Liver (tissue), 9 donors: ENCODE data around the gene HACD4. TPM values are rescaled to one million over a fixed set of nuclear protein-coding genes. Genes with fewer than 3 reads are reported as not detected.

Experiments
- DNase-seq: peaks from one replicate; pipeline ENCODE4 v3.0.0-alpha.2; 2017; ENCODE audit warnings: low spot score
- H3K27ac ChIP-seq, 2 donors: one replicate each; pipeline ENCODE4 v1.7.0; 2013; ENCODE audit warnings: inconsistent platforms in 2 of 2, low read length in 2 of 2, control low read depth in 1 of 2, low read depth in 1 of 2, mild to moderate bottlenecking in 1 of 2
- H3K27me3 ChIP-seq, 4 donors: one replicate each; pipeline versions ENCODE4 v1.6.1 to v1.7.0; 2013; ENCODE audit warnings: low read length in 3 of 4, inconsistent platforms in 1 of 4, mild to moderate bottlenecking in 1 of 4, moderate library complexity in 1 of 4; ENCODE audit not compliant: control insufficient read depth in 4 of 4, insufficient read depth in 4 of 4
- H3K36me3 ChIP-seq, 4 donors: one replicate each; pipeline versions ENCODE4 v1.6.1 to v1.7.0; 2013; ENCODE audit warnings: low read length in 3 of 4, mild to moderate bottlenecking in 3 of 4, low read depth in 1 of 4, moderate library complexity in 1 of 4; ENCODE audit not compliant: control insufficient read depth in 4 of 4, insufficient read depth in 3 of 4
- H3K4me1 ChIP-seq, 4 donors: one replicate each; pipeline versions ENCODE4 v1.6.1 to v1.7.0; 2013; ENCODE audit warnings: low read length in 3 of 4, mild to moderate bottlenecking in 3 of 4, moderate library complexity in 1 of 4; ENCODE audit not compliant: control insufficient read depth in 4 of 4, insufficient read depth in 4 of 4
- H3K4me3 ChIP-seq, 3 donors: one replicate each; pipeline versions ENCODE4 v1.6.1 to v1.7.0; 2013; ENCODE audit warnings: low read length in 3 of 3, control low read depth in 1 of 3, low read depth in 1 of 3, mild to moderate bottlenecking in 1 of 3
- H3K9ac ChIP-seq, 2 donors: one replicate each; pipeline ENCODE4 v1.7.0; 2013; ENCODE audit warnings: low read length in 2 of 2, mild to moderate bottlenecking in 2 of 2, moderate library complexity in 2 of 2, control low read depth in 1 of 2, low read depth in 1 of 2
- H3K9me3 ChIP-seq, 4 donors: one replicate each; pipeline versions ENCODE4 v1.6.1 to v1.7.0; 2013; ENCODE audit warnings: low read length in 3 of 4; ENCODE audit not compliant: control insufficient read depth in 4 of 4
- EGR1 ChIP-seq, 2 donors: IDR thresholded peaks; 2 replicates each; pipeline ENCODE4 v1.6.1; 2016 to 2018; ENCODE audit warnings: antibody characterized with exemption in 2 of 2, low read depth in 2 of 2
- FOXA1 ChIP-seq: IDR thresholded peaks from 2 replicates; pipeline ENCODE4 v1.6.1; 2016; ENCODE audit warnings: antibody characterized with exemption
- FOXA2 ChIP-seq: IDR thresholded peaks from 2 replicates; pipeline ENCODE4 v1.6.1; 2016; ENCODE audit warnings: antibody characterized with exemption
- GABPA ChIP-seq, 2 donors: IDR thresholded peaks in 1 of 2; conservative IDR thresholded peaks in 1 of 2; 2 replicates each; pipeline ENCODE4 v1.6.1; 2016; ENCODE audit warnings: antibody characterized with exemption in 2 of 2, mild to moderate bottlenecking in 1 of 2, moderate library complexity in 1 of 2
- HNF4A ChIP-seq, 2 donors: conservative IDR thresholded peaks; 2 replicates each; pipeline ENCODE4 v1.6.1; 2016; ENCODE audit warnings: antibody characterized with exemption in 2 of 2, mild to moderate bottlenecking in 2 of 2
- HNF4G ChIP-seq: IDR thresholded peaks from 2 replicates; pipeline ENCODE4 v1.6.1; 2016; ENCODE audit warnings: antibody characterized with exemption
- JUND ChIP-seq, 2 donors: IDR thresholded peaks; 2 replicates each; pipeline ENCODE4 v1.6.1; 2016; ENCODE audit warnings: antibody characterized with exemption in 2 of 2
- NR2F2 ChIP-seq: IDR thresholded peaks from 2 replicates; pipeline ENCODE4 v1.6.1; 2016; ENCODE audit warnings: antibody characterized with exemption
- RAD21 ChIP-seq, 2 donors: IDR thresholded peaks; 2 replicates each; pipeline ENCODE4 v1.6.1; 2016; ENCODE audit warnings: antibody characterized with exemption in 2 of 2, mild to moderate bottlenecking in 2 of 2
- RXRA ChIP-seq, 2 donors: IDR thresholded peaks; 2 replicates each; pipeline ENCODE4 v1.6.1; 2017 to 2018; ENCODE audit warnings: antibody characterized with exemption in 2 of 2, mild to moderate bottlenecking in 1 of 2
- SP1 ChIP-seq: IDR thresholded peaks from 2 replicates; pipeline ENCODE4 v1.6.1; 2018; ENCODE audit warnings: antibody characterized with exemption, mild to moderate bottlenecking
- TAF1 ChIP-seq: conservative IDR thresholded peaks from 2 replicates; pipeline ENCODE4 v1.6.1; 2016; ENCODE audit warnings: antibody characterized with exemption, mild to moderate bottlenecking
- YY1 ChIP-seq: IDR thresholded peaks from 2 replicates; pipeline ENCODE4 v1.6.1; 2016; ENCODE audit warnings: antibody characterized with exemption, mild to moderate bottlenecking
- WGBS: extraction: QIAGEN DNeasy Blood & Tissue Kit; methylation state at CpG from one replicate; pipeline ENCODE4 v1.1.7; 2013; 5-methylcytosine and 5-hydroxymethylcytosine counted together
- polyA plus RNA-seq, 2 donors: library from polyadenylated mRNA; stranded (reverse) in 1 of 2; unstranded in 1 of 2; fragments of 200-250 nt in 1 of 2; fragments of >200 nt in 1 of 2; fragmentation: Nextera tagmentation in 1 of 2; extraction: Ambion mirVana in 1 of 2; gene quantifications; one replicate each; pipeline versions ENCODE4 v1.2.1 to v1.2.3, GENCODE V29; 2013 to 2015
- total RNA-seq, 2 donors: library from RNA; depleted of rRNA; stranded (reverse); fragments of >200 nt; gene quantifications; one replicate each; pipeline ENCODE4 v1.2.3, GENCODE V29; 2014
- TF ChIP-seq, protein P1 (sequence below): IDR thresholded peaks from 2 replicates; pipeline ENCODE4 v1.6.1; 2016; ENCODE audit warnings: antibody characterized with exemption, mild to moderate bottlenecking
- TF ChIP-seq, protein P2 (sequence below): fragments of 150-350 bp; IDR thresholded peaks from 2 replicates; pipeline ENCODE4 v1.5.1; 2017; ENCODE audit warnings: improper control_type of control experiment, low read depth, low read length; ENCODE audit not compliant: missing input control
- TF ChIP-seq, protein P3 (sequence below): IDR thresholded peaks from 2 replicates; pipeline ENCODE4 v1.6.1; 2016; ENCODE audit warnings: antibody characterized with exemption
- TF ChIP-seq, protein P4 (sequence below): IDR thresholded peaks from 2 replicates; pipeline ENCODE4 v1.6.1; 2016; ENCODE audit warnings: antibody characterized with exemption
- TF ChIP-seq, protein P5 (sequence below): IDR thresholded peaks from 2 replicates; pipeline ENCODE4 v1.6.1; 2016; ENCODE audit warnings: antibody characterized with exemption
- donor health status: healthy.
- donor health status: healthy.
- donor health status: healthy.
- donor health status: healthy.
- donor health status: healthy.

HACD4 gene
- total and polyA plus RNA-seq, 4 donors: 0.25 to 2.2 (median 0.49) TPM

DNA sequence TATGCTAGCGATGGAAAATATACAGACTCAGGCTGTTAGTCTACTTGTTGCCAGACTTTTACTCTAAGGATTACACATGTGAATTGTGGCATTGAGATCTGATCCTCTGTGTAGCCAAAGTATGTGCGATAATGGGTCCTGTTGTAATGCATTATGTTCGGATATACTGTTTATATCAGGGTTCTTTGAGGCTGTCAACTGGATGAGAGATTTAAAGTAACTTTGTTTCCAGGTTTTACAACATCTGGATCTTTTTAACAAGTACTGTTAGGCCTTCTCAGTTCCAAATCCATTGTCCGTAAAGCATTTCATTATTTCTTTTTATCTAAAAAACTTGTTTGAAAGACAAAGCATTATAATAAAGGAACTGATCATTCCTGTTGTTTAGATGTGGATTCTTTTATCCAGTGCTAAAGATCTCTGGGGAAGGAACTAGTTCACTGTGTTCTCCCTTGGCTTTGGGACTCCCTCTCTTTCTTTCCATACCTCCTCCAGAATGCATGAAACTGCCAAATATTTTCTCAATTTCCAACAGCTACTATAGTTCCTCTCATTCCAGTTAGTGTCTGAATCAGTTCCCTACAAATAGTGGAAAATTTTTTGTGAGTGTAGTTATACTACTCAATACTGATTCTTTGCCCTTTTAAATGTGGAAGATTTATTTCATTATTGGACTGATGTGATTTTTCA is 68.8 kb downstream of the HACD4 start:
- H3K27me3 ChIP-seq: no peaks in the 10 kb centered on the region
- no peak for TF ChIP-seq SP1
- TF ChIP-seq HNF4G: no peak
- no peak for TF ChIP-seq FOXA2
- TF ChIP-seq, protein P1, sequence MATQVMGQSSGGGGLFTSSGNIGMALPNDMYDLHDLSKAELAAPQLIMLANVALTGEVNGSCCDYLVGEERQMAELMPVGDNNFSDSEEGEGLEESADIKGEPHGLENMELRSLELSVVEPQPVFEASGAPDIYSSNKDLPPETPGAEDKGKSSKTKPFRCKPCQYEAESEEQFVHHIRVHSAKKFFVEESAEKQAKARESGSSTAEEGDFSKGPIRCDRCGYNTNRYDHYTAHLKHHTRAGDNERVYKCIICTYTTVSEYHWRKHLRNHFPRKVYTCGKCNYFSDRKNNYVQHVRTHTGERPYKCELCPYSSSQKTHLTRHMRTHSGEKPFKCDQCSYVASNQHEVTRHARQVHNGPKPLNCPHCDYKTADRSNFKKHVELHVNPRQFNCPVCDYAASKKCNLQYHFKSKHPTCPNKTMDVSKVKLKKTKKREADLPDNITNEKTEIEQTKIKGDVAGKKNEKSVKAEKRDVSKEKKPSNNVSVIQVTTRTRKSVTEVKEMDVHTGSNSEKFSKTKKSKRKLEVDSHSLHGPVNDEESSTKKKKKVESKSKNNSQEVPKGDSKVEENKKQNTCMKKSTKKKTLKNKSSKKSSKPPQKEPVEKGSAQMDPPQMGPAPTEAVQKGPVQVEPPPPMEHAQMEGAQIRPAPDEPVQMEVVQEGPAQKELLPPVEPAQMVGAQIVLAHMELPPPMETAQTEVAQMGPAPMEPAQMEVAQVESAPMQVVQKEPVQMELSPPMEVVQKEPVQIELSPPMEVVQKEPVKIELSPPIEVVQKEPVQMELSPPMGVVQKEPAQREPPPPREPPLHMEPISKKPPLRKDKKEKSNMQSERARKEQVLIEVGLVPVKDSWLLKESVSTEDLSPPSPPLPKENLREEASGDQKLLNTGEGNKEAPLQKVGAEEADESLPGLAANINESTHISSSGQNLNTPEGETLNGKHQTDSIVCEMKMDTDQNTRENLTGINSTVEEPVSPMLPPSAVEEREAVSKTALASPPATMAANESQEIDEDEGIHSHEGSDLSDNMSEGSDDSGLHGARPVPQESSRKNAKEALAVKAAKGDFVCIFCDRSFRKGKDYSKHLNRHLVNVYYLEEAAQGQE: no peak
- TF ChIP-seq RAD21 (IDR thresholded peaks at IDR 0.05): no peak
- no peak for TF ChIP-seq GABPA (IDR thresholded peaks at IDR 0.05 in 1 of 2, conservative IDR thresholded peaks at IDR 0.05 in 1 of 2)
- no peak for TF ChIP-seq HNF4A (conservative IDR thresholded peaks at IDR 0.05)
- TF ChIP-seq JUND (IDR thresholded peaks at IDR 0.05): no peak
- no peak for TF ChIP-seq FOXA1
- no peak for TF ChIP-seq NR2F2
- TF ChIP-seq RXRA (IDR thresholded peaks at IDR 0.05): no peak
- TF ChIP-seq TAF1: no peak
- TF ChIP-seq, protein P2, sequence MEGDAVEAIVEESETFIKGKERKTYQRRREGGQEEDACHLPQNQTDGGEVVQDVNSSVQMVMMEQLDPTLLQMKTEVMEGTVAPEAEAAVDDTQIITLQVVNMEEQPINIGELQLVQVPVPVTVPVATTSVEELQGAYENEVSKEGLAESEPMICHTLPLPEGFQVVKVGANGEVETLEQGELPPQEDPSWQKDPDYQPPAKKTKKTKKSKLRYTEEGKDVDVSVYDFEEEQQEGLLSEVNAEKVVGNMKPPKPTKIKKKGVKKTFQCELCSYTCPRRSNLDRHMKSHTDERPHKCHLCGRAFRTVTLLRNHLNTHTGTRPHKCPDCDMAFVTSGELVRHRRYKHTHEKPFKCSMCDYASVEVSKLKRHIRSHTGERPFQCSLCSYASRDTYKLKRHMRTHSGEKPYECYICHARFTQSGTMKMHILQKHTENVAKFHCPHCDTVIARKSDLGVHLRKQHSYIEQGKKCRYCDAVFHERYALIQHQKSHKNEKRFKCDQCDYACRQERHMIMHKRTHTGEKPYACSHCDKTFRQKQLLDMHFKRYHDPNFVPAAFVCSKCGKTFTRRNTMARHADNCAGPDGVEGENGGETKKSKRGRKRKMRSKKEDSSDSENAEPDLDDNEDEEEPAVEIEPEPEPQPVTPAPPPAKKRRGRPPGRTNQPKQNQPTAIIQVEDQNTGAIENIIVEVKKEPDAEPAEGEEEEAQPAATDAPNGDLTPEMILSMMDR: no peak
- TF ChIP-seq EGR1 (IDR thresholded peaks at IDR 0.05; ENCODE audit: low read depth in 2 of 2): no peak
- TF ChIP-seq, protein P3, sequence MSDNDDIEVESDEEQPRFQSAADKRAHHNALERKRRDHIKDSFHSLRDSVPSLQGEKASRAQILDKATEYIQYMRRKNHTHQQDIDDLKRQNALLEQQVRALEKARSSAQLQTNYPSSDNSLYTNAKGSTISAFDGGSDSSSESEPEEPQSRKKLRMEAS: no peak
- TF ChIP-seq, protein P4, sequence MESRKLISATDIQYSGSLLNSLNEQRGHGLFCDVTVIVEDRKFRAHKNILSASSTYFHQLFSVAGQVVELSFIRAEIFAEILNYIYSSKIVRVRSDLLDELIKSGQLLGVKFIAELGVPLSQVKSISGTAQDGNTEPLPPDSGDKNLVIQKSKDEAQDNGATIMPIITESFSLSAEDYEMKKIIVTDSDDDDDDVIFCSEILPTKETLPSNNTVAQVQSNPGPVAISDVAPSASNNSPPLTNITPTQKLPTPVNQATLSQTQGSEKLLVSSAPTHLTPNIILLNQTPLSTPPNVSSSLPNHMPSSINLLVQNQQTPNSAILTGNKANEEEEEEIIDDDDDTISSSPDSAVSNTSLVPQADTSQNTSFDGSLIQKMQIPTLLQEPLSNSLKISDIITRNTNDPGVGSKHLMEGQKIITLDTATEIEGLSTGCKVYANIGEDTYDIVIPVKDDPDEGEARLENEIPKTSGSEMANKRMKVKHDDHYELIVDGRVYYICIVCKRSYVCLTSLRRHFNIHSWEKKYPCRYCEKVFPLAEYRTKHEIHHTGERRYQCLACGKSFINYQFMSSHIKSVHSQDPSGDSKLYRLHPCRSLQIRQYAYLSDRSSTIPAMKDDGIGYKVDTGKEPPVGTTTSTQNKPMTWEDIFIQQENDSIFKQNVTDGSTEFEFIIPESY: no peak
- no peak for TF ChIP-seq YY1
- TF ChIP-seq, protein P5, sequence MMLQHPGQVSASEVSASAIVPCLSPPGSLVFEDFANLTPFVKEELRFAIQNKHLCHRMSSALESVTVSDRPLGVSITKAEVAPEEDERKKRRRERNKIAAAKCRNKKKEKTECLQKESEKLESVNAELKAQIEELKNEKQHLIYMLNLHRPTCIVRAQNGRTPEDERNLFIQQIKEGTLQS: no peak
- H3K4me1 ChIP-seq: no peaks in the 10 kb centered on the region
- no peak overlapping the region for H3K27ac ChIP-seq
- DNase-seq: no peak
- no peaks in the 10 kb centered on the region for H3K9me3 ChIP-seq
- H3K9ac ChIP-seq: no peak overlapping the region
- WGBS: 95% methylated on average over 4 of the region's 4 CpGs
- no peaks in the 10 kb centered on the region for H3K36me3 ChIP-seq
- H3K4me3 ChIP-seq: no peak overlapping the region
